ENCODE data around the gene DLGAP1.

DNA sequence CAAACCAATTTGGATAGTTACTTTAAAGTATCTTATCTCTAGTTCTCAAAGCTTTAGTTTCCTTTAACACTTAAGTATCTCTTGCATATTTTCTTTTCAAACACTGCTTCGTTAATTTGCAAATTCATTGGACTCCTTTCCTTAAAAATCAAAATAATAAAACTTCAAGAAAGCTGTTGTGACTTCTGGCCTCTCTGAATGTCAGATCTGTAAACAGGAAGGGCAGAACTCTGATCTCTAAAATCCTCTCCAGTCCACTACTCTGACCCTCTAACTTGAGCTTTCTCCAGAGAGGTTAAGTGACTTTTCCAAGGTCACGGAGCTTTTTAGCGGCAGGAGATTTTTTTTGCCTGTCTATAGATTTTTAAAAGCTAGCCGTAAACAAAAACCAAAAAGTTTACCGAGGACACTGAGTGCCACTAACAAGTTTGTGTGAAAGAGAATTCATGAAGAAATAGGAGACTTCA is 849.6 kb downstream of the DLGAP1 start:
- TF ChIP-seq, protein P1, sequence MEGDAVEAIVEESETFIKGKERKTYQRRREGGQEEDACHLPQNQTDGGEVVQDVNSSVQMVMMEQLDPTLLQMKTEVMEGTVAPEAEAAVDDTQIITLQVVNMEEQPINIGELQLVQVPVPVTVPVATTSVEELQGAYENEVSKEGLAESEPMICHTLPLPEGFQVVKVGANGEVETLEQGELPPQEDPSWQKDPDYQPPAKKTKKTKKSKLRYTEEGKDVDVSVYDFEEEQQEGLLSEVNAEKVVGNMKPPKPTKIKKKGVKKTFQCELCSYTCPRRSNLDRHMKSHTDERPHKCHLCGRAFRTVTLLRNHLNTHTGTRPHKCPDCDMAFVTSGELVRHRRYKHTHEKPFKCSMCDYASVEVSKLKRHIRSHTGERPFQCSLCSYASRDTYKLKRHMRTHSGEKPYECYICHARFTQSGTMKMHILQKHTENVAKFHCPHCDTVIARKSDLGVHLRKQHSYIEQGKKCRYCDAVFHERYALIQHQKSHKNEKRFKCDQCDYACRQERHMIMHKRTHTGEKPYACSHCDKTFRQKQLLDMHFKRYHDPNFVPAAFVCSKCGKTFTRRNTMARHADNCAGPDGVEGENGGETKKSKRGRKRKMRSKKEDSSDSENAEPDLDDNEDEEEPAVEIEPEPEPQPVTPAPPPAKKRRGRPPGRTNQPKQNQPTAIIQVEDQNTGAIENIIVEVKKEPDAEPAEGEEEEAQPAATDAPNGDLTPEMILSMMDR (IDR thresholded peaks at IDR 0.05; ENCODE audit: low read length) = no peak
- no peak for TF ChIP-seq EZH2 (IDR thresholded peaks at IDR 0.05; ENCODE audit: borderline replicate concordance, low read length)

Measured in OCI-LY1 (cell line).